CD14-positive monocyte (primary cell): ENCODE results near the gene IFITM2. TPM values are rescaled to one million over a fixed set of nuclear protein-coding genes. Genes with fewer than 3 reads are reported as not detected.

ENCODE experiments used
- DNase-seq, 3 donors: peaks; one replicate each; pipeline ENCODE4 v3.0.0-alpha.2; 2011 to 2022
- H2AFZ ChIP-seq: 2 replicates; pipeline ENCODE4 v1.6.0; 2012; ENCODE audit warnings: mild to moderate bottlenecking, low read depth, low read length, inconsistent platforms; ENCODE audit not compliant: insufficient read depth, poor library complexity, severe bottlenecking
- H3K27ac ChIP-seq, 2 donors: 1 replicate in 1 of 2; 2 replicates in 1 of 2; pipeline ENCODE4 v1.5.1; 2012 to 2013; ENCODE audit warnings: low read length in 2 of 2, control low read depth in 1 of 2, inconsistent platforms in 1 of 2, low read depth in 1 of 2, mild to moderate bottlenecking in 1 of 2
- H3K27me3 ChIP-seq, 2 donors: one replicate each; pipeline versions ENCODE4 v1.6.0 to v1.6.1; 2011 to 2013; ENCODE audit warnings: low read length in 2 of 2; ENCODE audit not compliant: control insufficient read depth in 2 of 2, insufficient read depth in 2 of 2
- H3K36me3 ChIP-seq, 2 donors: replicated peaks in 1 of 2; 1 replicate in 1 of 2; 2 replicates in 1 of 2; pipeline versions ENCODE4 v1.5.1 to v1.6.1; 2012 to 2013; ENCODE audit warnings: low read length in 2 of 2, control low read depth in 1 of 2, inconsistent platforms in 1 of 2, mild to moderate bottlenecking in 1 of 2; ENCODE audit not compliant: insufficient read depth in 2 of 2, control insufficient read depth in 1 of 2
- H3K4me1 ChIP-seq, 2 donors: 1 replicate in 1 of 2; 2 replicates in 1 of 2; pipeline versions ENCODE4 v1.5.1 to v1.6.1; 2012 to 2013; ENCODE audit warnings: low read length in 2 of 2, control low read depth in 1 of 2, inconsistent platforms in 1 of 2, mild to moderate bottlenecking in 1 of 2, moderate library complexity in 1 of 2; ENCODE audit not compliant: insufficient read depth in 2 of 2, control insufficient read depth in 1 of 2
- H3K4me2 ChIP-seq: replicated peaks from 2 replicates; pipeline ENCODE3; 2012; ENCODE audit warnings: low read length, moderate library complexity, mild to moderate bottlenecking; ENCODE audit not compliant: poor library complexity, severe bottlenecking; ENCODE audit errors: extremely low read depth
- H3K4me3 ChIP-seq, 3 experiments: fragments of 200-600 bp in 1 of 3; sonication (generic) in 1 of 3; replicated peaks in 1 of 3; 1 replicate in 2 of 3; 2 replicates in 1 of 3; pipeline ENCODE4 v1.5.1; 2011 to 2013; ENCODE audit warnings: low read length in 3 of 3, mild to moderate bottlenecking in 3 of 3, control low read depth in 2 of 3, low read depth in 2 of 3, inconsistent platforms in 1 of 3, moderate library complexity in 1 of 3
- H3K79me2 ChIP-seq: 2 replicates; pipeline ENCODE4 v1.6.0; 2012; ENCODE audit warnings: mild to moderate bottlenecking, control low read depth, inconsistent platforms, low read length, moderate library complexity; ENCODE audit not compliant: insufficient read depth
- H3K9ac ChIP-seq: 2 replicates; pipeline ENCODE4 v1.6.0; 2017; ENCODE audit warnings: low read length, mild to moderate bottlenecking; ENCODE audit not compliant: insufficient read depth, poor library complexity, severe bottlenecking
- H3K9me3 ChIP-seq, 2 donors: replicated peaks in 1 of 2; 1 replicate in 1 of 2; 2 replicates in 1 of 2; pipeline versions ENCODE4 v1.5.1 to v1.6.1; 2012 to 2013; ENCODE audit warnings: low read length in 2 of 2, control low read depth in 1 of 2; ENCODE audit not compliant: control insufficient read depth in 1 of 2, insufficient read depth in 1 of 2
- H4K20me1 ChIP-seq: 2 replicates; pipeline ENCODE4 v1.6.0; 2012; ENCODE audit warnings: mild to moderate bottlenecking, low read length, control low read depth, moderate library complexity; ENCODE audit not compliant: insufficient read depth
- H3K27ac Mint-ChIP-seq, 7 donors: one replicate each; pipeline ENCODE4 v1.8.0; 2020; ENCODE audit warnings: mild to moderate bottlenecking in 7 of 7, mixed read lengths in 7 of 7, moderate library complexity in 6 of 7, inconsistent platforms in 2 of 7
- H3K27me3 Mint-ChIP-seq, 3 donors: one replicate each; pipeline ENCODE4 v1.8.0; 2021 to 2022; ENCODE audit warnings: low read depth in 3 of 3, mild to moderate bottlenecking in 3 of 3, mixed read lengths in 3 of 3, moderate library complexity in 3 of 3, inconsistent platforms in 1 of 3
- H3K36me3 Mint-ChIP-seq, 2 donors: one replicate each; pipeline ENCODE4 v1.8.0; 2020; ENCODE audit warnings: mixed read lengths in 2 of 2, inconsistent platforms in 1 of 2, mild to moderate bottlenecking in 1 of 2
- H3K4me1 Mint-ChIP-seq: one replicate; pipeline ENCODE4 v1.8.0; 2020; ENCODE audit warnings: mild to moderate bottlenecking, mixed read lengths
- H3K4me3 Mint-ChIP-seq, 2 donors: one replicate each; pipeline ENCODE4 v1.8.0; 2020; ENCODE audit warnings: mild to moderate bottlenecking in 2 of 2, mixed read lengths in 2 of 2, moderate library complexity in 1 of 2
- H3K9me3 Mint-ChIP-seq, 7 donors: one replicate each; pipeline ENCODE4 v1.8.0; 2020 to 2022; ENCODE audit warnings: mixed read lengths in 7 of 7, mild to moderate bottlenecking in 6 of 7, moderate library complexity in 6 of 7, inconsistent platforms in 2 of 7
- CTCF ChIP-seq: fragments of 200-600 bp; IDR thresholded peaks from one replicate; pipeline ENCODE4 v1.8.0; 2022; ENCODE audit warnings: antibody characterized with exemption, mild to moderate bottlenecking
- WGBS: methylation state at CpG from one replicate; pipeline ENCODE4 v1.1.5; 2013; ENCODE audit warnings: missing lambda C conversion rate; ENCODE audit not compliant: insufficient coverage; 5-methylcytosine and 5-hydroxymethylcytosine counted together
- intact Hi-C, 2 donors: fragments of 100-400 bp; cut with micrococcal nuclease; formaldehyde crosslinking; loops; one replicate each; pipeline versions ENCODE4 v1.15.0 to v1.15.1; 2023
- polyA plus RNA-seq, 3 donors: library from polyadenylated mRNA; depleted of rRNA in 1 of 3; unstranded in 2 of 3; stranded (reverse) in 1 of 3; fragments of 300-500 nt in 2 of 3; fragments of >200 nt in 1 of 3; fragmentation: Illumina TruSeq in 2 of 3; gene quantifications; 1 replicate in 2 of 3; 2 replicates in 1 of 3; pipeline ENCODE4 v1.2.3, GENCODE V29; 2012 to 2021

The IFITM2 gene
- polyA plus RNA-seq, 3 donors: 625 to 1,147 (median 705) TPM

GRCh38 chr11:342328-342727, 34.7 kb downstream of the IFITM2 start:
- Histone ChIP-seq H3K9ac (no peak overlapping the region), H3K27ac (no peak overlapping the region), H3K4me1 (no peaks in the 10 kb centered on the region), H3K4me2 (no peak overlapping the region), H2AFZ (no peak overlapping the region), H3K79me2 (no peaks in the 10 kb centered on the region), H3K27me3 (no peaks in the 10 kb centered on the region), H4K20me1 (no peaks in the 10 kb centered on the region), H3K36me3 (no peaks in the 10 kb centered on the region), H3K4me3 (no peak overlapping the region), H3K9me3 (no peaks in the 10 kb centered on the region)
- Mint-ChIP-seq H3K4me3 (no peak overlapping the region), H3K4me1 (peaks cover 7% of the 10 kb centered on the region), H3K9me3 (peaks cover 0 to 4% (median 0%) of the 10 kb centered on the region in 7 donors), H3K27ac (peak overlapping the region in 1 of 7 donors; percentile 4), H3K27me3 (peaks cover 5 to 11% (median 9%) of the 10 kb centered on the region in 3 donors), H3K36me3 (no peaks in the 10 kb centered on the region)
- no peak for DNase-seq
- intact Hi-C loops: no loop called here
- TF ChIP-seq CTCF: no peak
- 58% methylated on average over 2 of the region's 3 CpGs for WGBS

- Histone ChIP-seq H3K27me3 (no peaks in the 10 kb centered on the region), H3K4me1 (peaks cover 3 to 6% of the 10 kb centered on the region in 2 donors), H3K27ac (no peak overlapping the region), H2AFZ (no peak overlapping the region), H3K4me2 (no peak overlapping the region), H4K20me1 (no peaks in the 10 kb centered on the region), H3K9ac (no peak overlapping the region), H3K4me3 (no peak overlapping the region), H3K79me2 (no peaks in the 10 kb centered on the region), H3K9me3 (no peaks in the 10 kb centered on the region), H3K36me3 (no peaks in the 10 kb centered on the region)
- intact Hi-C loops: no loop called here
- H3K9me3 Mint-ChIP-seq: peaks cover 0 to 4% (median 0%) of the 10 kb centered on the region in 7 donors
- TF ChIP-seq CTCF: no peak
- H3K4me3 Mint-ChIP-seq: no peak overlapping the region
- WGBS: 100% methylated on average over 6 of the region's 11 CpGs
- DNase-seq: no peak
- peak overlapping the region in 1 of 7 donors; percentile 10 for H3K27ac Mint-ChIP-seq
- H3K27me3 Mint-ChIP-seq: peaks cover 5 to 21% (median 16%) of the 10 kb centered on the region in 3 donors
- peaks cover 11% of the 10 kb centered on the region for H3K4me1 Mint-ChIP-seq
- no peaks in the 10 kb centered on the region for H3K36me3 Mint-ChIP-seq
Observed at GRCh38 chr11:344836-345578, 37.4 kb downstream of the IFITM2 start.
